ENCODE data around the gene TMEM131L.
"Not testable (repeated sequence)": the region's sequence is repeated elsewhere in the genome, so short reads cannot be mapped to it uniquely, and the experiment has no call there.

Gene TMEM131L

DNA sequence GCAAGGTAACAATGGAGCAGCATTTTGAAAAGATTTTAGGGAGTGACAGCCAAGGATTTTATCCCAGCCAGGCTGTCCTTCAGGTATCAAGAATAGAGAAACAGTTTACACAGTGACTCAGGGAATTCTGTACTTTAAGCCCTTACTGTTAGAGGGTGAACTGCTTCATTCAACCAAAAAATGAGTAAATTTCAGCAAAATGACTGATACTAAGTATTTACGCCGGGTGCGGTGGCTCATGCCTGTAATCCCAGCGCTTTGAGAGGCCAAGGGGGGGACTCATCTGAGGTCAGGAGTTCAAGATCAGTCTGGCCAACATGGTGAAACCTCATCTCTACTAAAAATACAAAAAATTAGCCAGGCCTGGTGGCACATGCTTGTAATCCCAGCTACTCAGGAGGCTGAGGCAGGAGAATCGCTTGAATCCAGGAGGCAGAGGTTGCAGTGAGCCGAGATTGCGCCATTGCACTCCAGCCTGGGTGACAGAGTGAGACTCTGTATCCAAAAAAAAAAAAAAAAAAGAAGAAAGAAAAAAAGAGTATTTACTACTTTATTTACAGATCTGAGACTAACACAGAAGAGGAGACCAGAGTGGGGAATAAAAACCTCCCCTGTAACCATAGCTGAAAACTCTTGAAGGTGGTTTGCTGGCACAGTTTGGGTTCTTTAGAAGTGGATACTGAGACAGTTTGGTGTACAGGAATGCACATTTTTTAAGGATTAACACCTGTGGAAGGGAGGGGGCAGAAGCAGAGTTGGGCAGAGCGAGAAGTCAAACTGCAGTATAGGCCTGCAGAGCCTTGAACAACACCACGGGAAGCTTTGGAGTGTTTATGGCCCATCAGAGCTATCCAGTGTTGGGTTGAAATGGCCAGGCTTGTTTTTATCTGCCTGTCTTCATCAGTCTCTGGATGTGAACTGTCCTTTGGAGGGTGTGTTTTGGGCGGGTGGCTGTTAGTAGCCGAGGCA lies 40.5 kb downstream of the TMEM131L start:
- no peak for DNase-seq

GRCh38 chr4:153507310-153508073 lies 41.3 kb downstream of the TMEM131L start:
- DNase-seq = no peak

DNA sequence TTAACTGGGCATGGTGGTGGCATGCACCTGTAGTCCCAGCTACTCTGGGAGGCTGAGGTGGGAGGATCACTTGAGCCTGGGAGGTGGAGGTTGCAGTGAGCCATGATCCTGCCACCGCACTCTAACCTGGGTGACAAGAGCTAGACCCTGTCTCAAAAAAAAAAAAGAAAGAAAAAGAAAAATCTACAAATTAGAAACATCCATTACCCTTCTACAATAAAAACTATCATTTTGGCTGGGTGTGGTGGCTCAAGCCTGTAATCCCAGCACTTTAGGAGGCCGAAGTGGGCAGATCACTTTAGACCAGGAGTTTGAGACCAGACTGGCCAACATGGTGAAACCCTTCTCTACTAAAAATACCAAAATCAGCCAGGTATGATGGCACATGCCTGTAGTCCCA lies 43.1 kb downstream of the TMEM131L start:
- DNase-seq = not testable (repeated sequence)

DNA sequence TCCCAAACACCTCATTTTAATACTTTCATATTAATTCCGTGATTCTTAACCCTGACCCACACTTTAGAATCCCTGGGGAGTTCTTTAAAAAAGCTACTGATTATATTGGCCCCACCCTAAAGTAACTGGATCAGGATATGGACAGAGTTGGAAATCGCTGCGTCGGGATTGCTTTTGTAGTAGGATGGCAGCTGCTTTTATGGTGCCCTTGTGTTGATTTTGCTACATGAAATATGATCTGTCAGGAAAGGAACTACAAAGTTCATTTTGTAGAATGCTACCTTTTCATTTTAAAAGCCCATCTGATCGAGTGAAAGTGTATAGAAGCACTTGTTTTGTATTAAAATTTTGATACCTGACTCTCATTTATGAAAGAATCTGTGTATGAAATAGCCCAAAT lies 43.6 kb downstream of the TMEM131L start:
- DNase-seq = no peak

DNA sequence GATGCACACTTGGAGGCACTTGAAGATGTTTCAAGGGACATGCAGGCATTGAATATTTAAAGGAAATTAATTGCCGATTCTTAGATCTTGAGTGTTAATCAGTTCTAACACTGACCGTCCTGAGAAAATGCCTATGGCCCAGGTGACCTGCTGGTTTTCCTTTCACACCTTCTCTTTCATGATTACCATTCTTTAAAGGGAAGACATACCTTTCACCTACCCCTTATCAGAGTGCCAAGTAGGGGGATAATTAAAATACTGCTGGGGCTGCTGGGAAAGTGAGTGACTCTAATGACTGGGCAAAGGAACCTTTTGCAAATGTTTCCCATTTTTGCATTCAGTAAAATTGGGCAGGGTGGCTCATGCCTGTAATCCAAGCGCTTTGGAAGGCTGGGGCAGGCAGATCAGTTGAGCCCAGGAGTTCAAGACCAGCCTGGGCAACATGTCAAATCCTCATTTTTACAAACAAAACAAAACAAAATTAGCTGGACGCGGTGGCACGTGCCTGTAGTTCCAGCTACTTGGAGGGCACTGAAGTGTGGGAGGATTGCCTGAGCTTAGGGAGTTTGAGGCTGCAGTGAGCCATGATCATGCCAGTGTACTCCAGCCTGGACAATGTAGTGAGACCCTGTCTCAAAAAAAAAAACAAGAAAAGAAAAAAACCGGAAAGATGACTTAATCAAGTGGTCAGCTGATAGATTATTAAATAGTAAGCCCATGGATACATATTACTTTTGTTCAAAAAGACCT lies 44.3 kb downstream of the TMEM131L start:
- DNase-seq = no peak

GRCh38 chr4:153511104-153511503 lies 44.9 kb downstream of the TMEM131L start:
- DNase-seq = no peak

DNA sequence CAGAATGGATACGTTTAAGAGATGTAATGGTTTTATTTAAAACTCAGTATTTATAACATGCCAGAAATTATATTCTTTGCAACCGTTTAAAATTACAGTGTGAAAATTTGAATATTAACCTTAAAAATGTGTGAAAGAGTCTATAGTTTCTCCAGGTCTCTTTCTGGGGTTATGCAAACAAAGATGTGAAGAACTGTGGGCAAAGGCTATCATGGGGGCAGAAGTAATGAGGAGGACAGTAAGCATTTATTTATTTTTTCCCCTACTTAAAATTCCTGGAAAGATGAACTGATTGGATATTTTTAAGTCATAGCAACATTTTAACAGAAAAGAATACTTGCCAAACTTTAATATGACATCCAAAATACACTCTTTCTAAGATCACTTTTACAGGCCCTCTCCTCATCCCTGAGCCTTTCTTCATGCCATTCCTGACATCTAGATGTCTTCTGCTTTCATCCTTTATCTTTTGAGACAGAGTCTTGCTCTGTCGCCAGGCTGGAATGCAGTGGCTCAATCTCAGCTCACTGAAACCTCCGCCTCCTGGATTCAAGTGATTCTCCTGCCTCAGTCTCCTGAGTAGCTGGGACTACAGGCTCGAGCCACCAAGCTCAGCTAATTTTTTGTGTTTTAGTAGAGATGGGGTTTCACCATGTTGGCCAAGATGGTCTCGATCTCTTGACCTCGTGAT lies 46.1 kb downstream of the TMEM131L start:
- DNase-seq = no peak

- DNase-seq = no peak
These were observed 46.9 kb downstream of the TMEM131L start for GRCh38 chr4:153512952-153513500.

DNA sequence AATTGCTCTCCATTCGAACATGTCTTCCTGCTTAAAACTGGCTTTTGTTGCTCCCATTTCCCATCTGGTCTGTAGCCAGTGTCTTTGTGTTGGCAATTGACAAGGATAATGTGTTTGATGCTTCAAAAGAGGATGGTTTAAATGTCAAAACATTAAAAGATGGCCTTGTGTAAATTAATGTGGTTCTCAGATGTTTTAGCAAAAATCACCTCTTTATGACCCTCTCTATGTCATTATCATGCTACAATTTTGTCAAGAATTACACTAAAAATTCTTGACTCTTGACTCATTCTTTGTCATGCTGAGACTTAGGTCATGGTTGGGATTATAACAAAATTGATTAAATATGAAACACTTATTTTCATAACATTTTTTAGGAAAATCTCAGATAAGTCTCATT lies 47.4 kb downstream of the TMEM131L start:
- no peak for DNase-seq

DNA sequence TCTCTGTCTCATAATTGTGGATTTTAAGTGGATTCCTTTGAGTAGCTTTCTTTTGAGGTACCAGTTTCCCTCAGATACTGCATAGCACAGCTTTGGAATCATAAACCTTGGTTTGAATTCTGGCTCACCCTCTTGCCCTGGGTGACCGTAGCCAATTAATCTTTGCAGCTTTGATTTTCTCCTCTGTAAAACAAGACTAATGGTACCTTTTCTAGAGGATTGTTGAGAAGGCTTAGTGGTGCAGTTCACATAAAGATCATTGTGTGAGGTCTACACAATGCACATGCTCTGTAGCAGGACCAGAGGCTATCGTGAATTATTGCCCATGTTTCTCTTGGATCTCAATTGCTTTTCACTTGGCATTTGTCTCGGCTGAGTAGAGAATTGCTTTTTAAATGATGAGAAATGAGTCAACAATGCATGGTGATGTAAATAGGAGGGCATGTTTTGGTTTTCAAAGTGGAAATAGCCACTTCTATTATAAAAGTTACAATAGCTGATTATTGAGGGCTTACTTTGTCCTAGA lies 47.9 kb downstream of the TMEM131L start:
- no peak for DNase-seq

- no peak for DNase-seq
These were observed 48.7 kb downstream of the TMEM131L start for GRCh38 chr4:153514688-153515426.

DNA sequence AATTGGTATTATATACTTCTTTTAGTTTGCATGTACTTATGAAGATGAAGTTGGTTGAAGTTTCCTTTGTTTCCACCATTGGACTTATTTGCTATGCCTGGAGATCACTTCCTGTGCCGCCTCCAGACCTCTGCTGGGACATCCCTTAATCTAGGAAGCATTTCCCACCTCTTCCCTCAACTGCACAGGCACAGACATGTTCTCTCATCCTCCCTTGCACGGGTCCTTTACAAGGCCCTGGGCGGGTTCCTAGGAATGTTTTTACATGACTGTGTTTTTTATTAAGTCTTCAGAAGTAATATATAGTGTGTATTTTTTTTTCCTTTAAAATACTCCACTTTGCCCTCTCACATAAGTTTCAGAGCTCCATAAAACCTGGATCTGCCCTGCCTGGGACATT lies 51.0 kb downstream of the TMEM131L start:
- DNase-seq = no peak

DNA sequence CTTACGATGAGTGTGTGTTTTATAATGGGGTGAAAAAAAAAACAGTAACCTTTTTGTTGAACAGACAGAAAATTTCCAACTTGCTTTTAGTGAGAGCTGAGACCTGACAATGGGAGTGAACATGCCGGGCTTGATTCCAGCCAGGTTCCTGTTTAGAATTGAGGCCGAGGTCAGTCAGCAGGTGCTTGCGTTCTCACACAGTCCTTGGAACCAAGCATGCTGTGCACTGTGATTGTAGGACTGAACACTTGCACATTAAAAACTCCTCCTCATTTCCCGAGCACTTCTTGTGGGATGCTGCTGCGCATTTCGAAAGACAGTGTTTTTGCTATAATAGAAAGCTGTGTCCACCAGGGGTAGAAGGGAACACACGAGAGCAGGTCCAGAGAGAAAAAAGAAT lies 51.8 kb downstream of the TMEM131L start:
- DNase-seq = no peak

DNA sequence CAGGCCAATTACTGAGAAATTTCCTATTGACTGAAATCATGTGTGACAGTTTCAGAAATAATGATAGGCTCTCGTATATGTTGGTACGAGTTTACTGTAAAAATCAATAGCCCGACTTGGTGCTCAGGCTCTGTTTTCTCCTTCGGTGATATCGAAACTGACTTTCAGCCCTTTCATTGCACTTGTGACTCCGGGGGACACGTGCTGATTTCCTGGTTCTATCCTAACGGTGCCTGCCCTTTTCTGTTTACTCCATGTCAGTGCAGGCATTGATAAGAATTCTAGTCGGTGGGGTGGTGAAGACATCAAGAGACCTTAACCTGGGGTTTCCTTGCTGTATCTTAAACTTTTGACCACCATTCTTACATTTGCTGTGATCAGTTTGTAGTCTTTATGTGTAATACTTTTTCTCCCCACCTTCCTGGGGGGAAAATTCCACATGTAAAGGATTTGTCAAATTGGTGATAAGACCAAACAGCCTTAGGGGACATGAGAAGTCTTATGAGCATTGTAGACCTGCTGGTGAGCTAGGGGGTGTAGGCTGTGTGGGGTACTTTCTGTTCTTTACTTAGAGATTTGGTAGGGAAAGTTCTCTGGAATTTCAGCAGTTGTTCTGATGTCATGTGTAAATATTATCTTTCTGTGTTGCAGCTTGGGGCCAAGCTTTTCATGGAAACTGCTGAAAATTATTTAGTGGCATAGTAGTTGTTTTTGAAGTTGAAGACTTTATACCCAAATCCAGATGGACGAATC lies 52.7 kb downstream of the TMEM131L start:
- no peak for DNase-seq

DNA sequence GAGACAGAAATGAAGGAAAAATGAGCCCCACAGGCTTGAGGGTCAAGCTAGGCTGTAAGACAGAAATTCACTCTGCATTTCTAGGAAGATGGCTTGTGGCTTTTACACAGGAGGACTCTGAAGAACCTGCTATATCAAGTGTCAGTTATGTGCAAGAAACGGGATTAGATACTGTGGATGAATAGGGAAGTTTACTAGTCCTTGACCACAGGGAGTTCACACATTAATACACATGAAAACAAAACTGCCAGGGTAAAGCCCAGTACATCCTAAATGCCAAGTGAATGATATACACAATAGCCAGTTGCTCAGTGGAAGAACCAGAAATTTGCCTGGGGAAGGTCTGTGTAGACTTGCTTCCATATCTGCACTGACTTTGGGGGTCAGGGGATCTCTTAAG lies 53.5 kb downstream of the TMEM131L start:
- no peak for DNase-seq

- no peak for DNase-seq
These were observed 54.1 kb downstream of the TMEM131L start for GRCh38 chr4:153520227-153520626.

DNA sequence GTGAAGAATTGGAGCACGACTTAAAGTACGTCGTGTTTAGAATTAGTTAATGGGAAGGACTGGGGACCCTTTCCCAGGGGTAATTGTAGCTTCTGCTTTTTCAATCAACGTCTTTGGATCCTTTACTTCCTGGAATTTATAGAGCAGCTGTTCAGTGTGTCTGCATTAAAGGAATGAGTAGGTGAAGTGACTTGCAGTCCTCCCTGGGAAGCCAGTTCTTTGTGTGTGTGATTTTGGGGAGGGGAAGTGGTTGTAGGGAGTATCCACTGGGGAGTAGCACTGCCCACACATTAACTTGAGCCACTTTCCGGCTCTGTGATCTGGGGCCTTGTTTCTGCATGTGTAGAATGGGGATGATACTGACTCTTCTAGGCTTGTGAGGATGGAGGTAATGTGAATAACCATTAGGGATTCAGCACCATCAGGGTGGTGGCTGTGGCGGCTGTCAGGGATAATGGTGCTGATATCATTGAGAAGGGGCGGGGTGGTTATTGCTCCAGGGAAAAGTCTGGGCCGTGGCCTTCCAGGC lies 54.7 kb downstream of the TMEM131L start:
- DNase-seq = no peak

- DNase-seq = no peak
These were observed 55.3 kb downstream of the TMEM131L start for GRCh38 chr4:153521478-153521877.

DNA sequence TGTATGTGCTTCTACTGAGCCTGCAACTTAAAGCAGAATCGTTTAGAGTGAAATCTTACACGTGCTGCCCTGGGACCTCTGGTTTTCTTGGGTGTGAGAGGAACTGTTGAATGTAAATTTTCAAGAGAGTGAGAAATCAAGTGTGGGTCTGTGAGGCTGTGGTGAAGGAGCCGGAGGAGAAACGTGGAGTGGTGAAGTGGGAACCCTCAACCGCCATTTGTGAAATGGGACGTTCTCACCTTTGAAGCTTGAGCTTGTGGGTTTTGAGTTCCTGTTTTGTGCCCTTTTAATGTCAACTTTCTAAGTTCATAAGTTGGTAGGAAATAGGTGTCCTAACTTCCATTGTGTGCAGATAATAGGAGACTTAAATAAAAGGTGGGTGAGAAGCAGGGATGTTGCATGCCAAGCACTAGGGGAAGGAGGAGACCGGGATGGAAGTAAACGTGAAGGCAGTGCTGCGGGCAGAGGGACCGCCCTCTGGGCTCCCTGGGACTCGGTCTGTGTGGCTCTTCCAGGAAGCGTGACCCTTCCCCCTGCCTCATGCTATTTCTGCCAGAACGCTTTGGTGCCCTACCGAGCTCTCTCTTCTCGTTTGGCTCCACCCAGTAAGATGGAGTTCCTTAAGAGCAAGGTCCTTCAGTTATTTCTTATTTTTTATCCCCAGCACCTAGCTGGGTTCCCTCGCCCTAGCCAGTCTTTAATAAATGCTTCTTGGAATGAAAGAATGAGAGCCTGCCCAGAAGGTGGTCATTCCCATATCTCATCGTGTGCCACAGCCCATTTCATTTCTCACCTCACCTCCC lies 56.0 kb downstream of the TMEM131L start:
- DNase-seq = no peak

DNA sequence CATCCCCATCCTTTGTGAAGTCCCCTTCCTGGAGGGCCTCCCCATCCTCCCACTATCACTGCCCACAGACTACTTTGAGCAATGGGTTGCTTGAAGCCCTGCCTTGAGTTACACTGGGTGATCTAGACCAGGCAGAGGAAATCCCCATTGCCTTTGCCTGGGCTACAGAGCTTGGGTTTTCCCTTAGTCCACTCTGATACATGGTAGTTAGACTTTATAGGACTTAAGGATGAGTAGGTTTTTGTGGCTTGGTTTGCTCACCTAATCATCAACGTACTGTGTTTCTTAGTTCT lies 56.6 kb downstream of the TMEM131L start:
- DNase-seq = no peak
